HEK293 (cell line): ENCODE measurements around the gene KIAA1755.
A peak's percentile ranks its signal among the peaks of the same experiment; 100 is the strongest.

Experiments
- CTCF ChIA-PET: fragments of 350-600 bp; formaldehyde crosslinking; extraction: SDS; loops from one replicate; lab custom pipeline; 2021; ENCODE audit warnings: antibody characterized with exemption; lab: Yijun Ruan, JAX
- POLR2A ChIA-PET: fragments of 300-600 bp; formaldehyde crosslinking; extraction: SDS; loops from one replicate; lab custom pipeline; 2020; ENCODE audit warnings: antibody characterized with exemption, inconsistent platforms; lab: Yijun Ruan, JAX
- H3K27ac ChIP-seq: fragments of 200-500 bp; sonication (Bioruptor generic); 2 replicates; pipeline ENCODE4 v1.5.1; 2014; ENCODE audit warnings: low read depth, low read length, control low read depth, inconsistent platforms; ENCODE audit errors: extremely low read depth
- H3K36me3 ChIP-seq, 2 experiments: fragments of 200-500 bp in 1 of 2; sonication (Bioruptor generic) in 1 of 2; 1 replicate in 1 of 2; 2 replicates in 1 of 2; pipeline ENCODE4 v1.5.1; 2014 to 2017; ENCODE audit warnings: inconsistent platforms in 2 of 2, low read length in 2 of 2; ENCODE audit not compliant: control insufficient read depth in 2 of 2, insufficient read depth in 1 of 2
- H3K4me1 ChIP-seq: fragments of 200-500 bp; sonication (Bioruptor generic); 2 replicates; pipeline ENCODE4 v1.5.1; 2014; ENCODE audit warnings: mild to moderate bottlenecking, low read length, inconsistent platforms; ENCODE audit not compliant: control insufficient read depth, insufficient read depth
- H3K4me3 ChIP-seq: 2 replicates; pipeline ENCODE4 v1.5.1; 2011; ENCODE audit warnings: low read depth, mild to moderate bottlenecking, control low read depth, low read length, moderate library complexity
- H3K9me3 ChIP-seq: fragments of 200-500 bp; sonication (Bioruptor generic); 2 replicates; pipeline ENCODE4 v1.5.1; 2014; ENCODE audit warnings: low read depth, low read length, inconsistent platforms; ENCODE audit not compliant: control insufficient read depth, insufficient read depth
- HIC1 ChIP-seq: fragments of 450-650 bp; formaldehyde crosslinking; IDR thresholded peaks from 2 replicates; pipeline ENCODE4 v1.5.1; 2016; ENCODE audit warnings: missing biosample characterization, missing genetic modification characterization
- HOXC10 ChIP-seq: sonication (generic); formaldehyde crosslinking; IDR thresholded peaks from 2 replicates; pipeline ENCODE4 v1.8.1; 2023; ENCODE audit warnings: mild to moderate bottlenecking, missing genetic modification reagents
- REPIN1 ChIP-seq: fragments of 450-650 bp; formaldehyde crosslinking; IDR thresholded peaks from 2 replicates; pipeline ENCODE4 v1.5.1; 2017; ENCODE audit warnings: missing biosample characterization, missing genetic modification characterization, low read depth
- YY1 ChIP-seq: fragments of 450-650 bp; formaldehyde crosslinking; IDR thresholded peaks from 2 replicates; pipeline ENCODE4 v1.5.1; 2018; ENCODE audit warnings: missing biosample characterization, missing genetic modification characterization
- ZBTB7A ChIP-seq: fragments of 450-650 bp; formaldehyde crosslinking; IDR thresholded peaks from 2 replicates; pipeline ENCODE4 v1.5.1; 2016; ENCODE audit warnings: low read depth, missing biosample characterization, missing genetic modification characterization
- ZEB2 ChIP-seq: fragments of 450-650 bp; formaldehyde crosslinking; IDR thresholded peaks from 2 replicates; pipeline ENCODE4 v1.5.1; 2016; ENCODE audit warnings: missing biosample characterization, missing genetic modification characterization
- ZIC2 ChIP-seq: fragments of 450-650 bp; formaldehyde crosslinking; IDR thresholded peaks from 2 replicates; pipeline ENCODE4 v1.5.1; 2016; ENCODE audit warnings: missing biosample characterization, missing genetic modification characterization
- ZNF121 ChIP-seq: fragments of 450-650 bp; formaldehyde crosslinking; IDR thresholded peaks from 2 replicates; pipeline ENCODE4 v1.5.1; 2016; ENCODE audit warnings: missing biosample characterization, missing genetic modification characterization
- ZNF155 ChIP-seq: fragments of 450-650 bp; formaldehyde crosslinking; IDR thresholded peaks from 2 replicates; pipeline ENCODE4 v1.5.1; 2016; ENCODE audit warnings: missing biosample characterization, missing genetic modification characterization
- ZNF202 ChIP-seq: fragments of 450-650 bp; formaldehyde crosslinking; IDR thresholded peaks from 2 replicates; pipeline ENCODE4 v1.5.1; 2016; ENCODE audit warnings: missing biosample characterization, missing genetic modification characterization, borderline replicate concordance
- ZNF211 ChIP-seq: fragments of 450-650 bp; formaldehyde crosslinking; IDR thresholded peaks from 2 replicates; pipeline ENCODE4 v1.5.1; 2016; ENCODE audit warnings: low read depth, missing biosample characterization, missing genetic modification characterization
- ZNF354C ChIP-seq: fragments of 450-650 bp; formaldehyde crosslinking; IDR thresholded peaks from 2 replicates; pipeline ENCODE4 v1.5.1; 2016; ENCODE audit warnings: missing biosample characterization, missing genetic modification characterization, low read depth, borderline replicate concordance
- ZNF362 ChIP-seq: fragments of 450-650 bp; formaldehyde crosslinking; IDR thresholded peaks from 2 replicates; pipeline ENCODE4 v1.5.1; 2016; ENCODE audit warnings: missing biosample characterization, missing genetic modification characterization
- ZNF530 ChIP-seq: fragments of 450-650 bp; formaldehyde crosslinking; IDR thresholded peaks from 2 replicates; pipeline ENCODE4 v1.5.1; 2016; ENCODE audit warnings: low read depth, missing biosample characterization, missing genetic modification characterization
- ZNF629 ChIP-seq: fragments of 450-650 bp; formaldehyde crosslinking; IDR thresholded peaks from 2 replicates; pipeline ENCODE4 v1.5.1; 2017; ENCODE audit warnings: missing biosample characterization, missing genetic modification characterization
- ZNF843 ChIP-seq: fragments of 450-650 bp; formaldehyde crosslinking; IDR thresholded peaks from 2 replicates; pipeline ENCODE4 v1.5.1; 2016; ENCODE audit warnings: missing biosample characterization, missing genetic modification characterization
- ZSCAN18 ChIP-seq: fragments of 450-650 bp; formaldehyde crosslinking; IDR thresholded peaks from 2 replicates; pipeline ENCODE4 v1.5.1; 2016; ENCODE audit warnings: missing biosample characterization, missing genetic modification characterization

KIAA1755 gene

GRCh38 chr20:38303908-38304379 lies 43.4 kb upstream of the KIAA1755 start, which contains the start of gene BPI:
Gene BPI, plus strand, starts transcription at chr20:38304156. Its CDS starts 68 bp downstream, at chr20:38304224.
- POLR2A ChIA-PET, result no interaction called here
- CTCF ChIA-PET, result interaction anchor here (1.1 kb wide), 1 partner anchor 72 kb away, joined by 3 read pairs; no protein-coding TSS in a partner anchor
- Histone ChIP-seq H3K4me1 (no peaks in the 10 kb centered on the region), H3K27ac (no peak within 1 kb of the TSS), H3K4me3 (no peak within 1 kb of the TSS), H3K36me3 (no peaks in the 10 kb centered on the region), H3K9me3 (no peaks in the 10 kb centered on the region)
- TF ChIP-seq ZNF362 (tag by site-specific recombination), result no peak
- no peak for TF ChIP-seq HOXC10 (CRISPR knock-in tag)
- no peak for TF ChIP-seq ZSCAN18 (tag by site-specific recombination)

- no peaks in the 10 kb centered on the region for H3K36me3 ChIP-seq
- H3K9me3 ChIP-seq, result no peaks in the 10 kb centered on the region
- ChIA-PET CTCF (interaction anchor here (0.7 to 1.1 kb wide), 2 partner anchors 245 to 348 kb away, joined by 3 read pairs; no protein-coding TSS in a partner anchor), POLR2A (no interaction called here)
- H3K4me3 ChIP-seq, result no peak overlapping the region
- TF ChIP-seq ZEB2 (tag by site-specific recombination) (no peak), ZIC2 (0 out of 2 replicates have a peak, but pooled peaks have one; percentile 9)
- no peak overlapping the region for H3K27ac ChIP-seq
- H3K4me1 ChIP-seq, result no peaks in the 10 kb centered on the region
Measured at GRCh38 chr20:38302786-38303185, 42.3 kb upstream of the KIAA1755 start.

- Histone ChIP-seq H3K4me1 (no peaks in the 10 kb centered on the region), H3K4me3 (no peak overlapping the region), H3K27ac (no peak overlapping the region), H3K9me3 (no peaks in the 10 kb centered on the region), H3K36me3 (no peaks in the 10 kb centered on the region)
- TF ChIP-seq ZNF530 (no peak), REPIN1 (tag by site-specific recombination) (no peak), ZNF211 (no peak), ZNF121 (tag by site-specific recombination) (no peak), ZNF155 (tag by site-specific recombination) (no peak), ZBTB7A (no peak), ZNF629 (no peak), HIC1 (tag by site-specific recombination) (no peak), ZNF202 (no peak), ZNF843 (tag by site-specific recombination) (no peak), YY1 (tag by site-specific recombination) (no peak), ZNF354C (tag by site-specific recombination) (no peak)
- POLR2A ChIA-PET, result no interaction called here
- CTCF ChIA-PET, result interaction anchor here (1.7 kb wide), 1 partner anchor 10 kb away, joined by 5 read pairs; no protein-coding TSS in a partner anchor
Measured at GRCh38 chr20:38301309-38301708, 40.8 kb upstream of the KIAA1755 start.
